ENCODE results near the gene NOXRED1. TPM values are rescaled to one million over a fixed set of nuclear protein-coding genes. Genes with fewer than 3 reads are reported as not detected.

NOXRED1 gene
- total RNA-seq, 1 experiment from 2014 or later = 1.2 TPM

DNA sequence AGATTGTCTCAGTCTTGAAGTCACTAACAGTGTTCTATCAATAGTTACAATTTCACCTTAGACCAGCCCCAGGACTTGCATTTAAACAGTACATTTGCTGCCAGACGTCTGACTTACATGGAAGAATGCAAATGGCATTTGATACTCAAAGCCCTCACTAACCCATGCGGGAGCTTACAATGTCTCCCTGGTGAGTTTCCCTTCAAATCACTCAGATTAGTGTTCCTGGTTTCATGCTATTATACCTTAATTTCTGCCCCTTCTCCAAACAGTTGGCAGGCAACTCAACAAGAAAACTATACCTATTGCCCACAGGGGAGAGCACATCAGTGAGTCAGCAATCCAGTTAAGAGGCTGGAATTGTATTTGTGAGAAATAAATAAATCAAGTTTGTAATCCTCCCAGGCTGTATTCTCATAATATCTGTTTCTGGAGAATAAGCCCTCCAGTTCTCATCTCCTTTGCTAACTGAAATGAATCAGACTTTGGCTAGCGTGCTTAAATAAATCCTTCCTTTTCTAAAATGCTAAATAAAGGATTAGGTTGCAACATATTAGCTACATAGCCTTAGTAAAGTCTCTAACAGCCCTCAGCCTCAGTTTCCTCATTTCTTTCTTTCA, 78.8 kb downstream of the NOXRED1 start:
- H3K4me3 Mint-ChIP-seq (ENCODE audit: low read depth, unreplicated experiment) = no peak overlapping the region
- H3K36me3 Mint-ChIP-seq (ENCODE audit: insufficient read depth, unreplicated experiment) = no peaks in the 10 kb centered on the region
- no peaks in the 10 kb centered on the region for H3K4me1 Mint-ChIP-seq (ENCODE audit: low read depth, unreplicated experiment)
- DNase-seq = no peak
- BruUV-seq (replicated peaks) = no TSS peak
- CTCF ChIA-PET = no interaction called here
- TF ChIP-seq, protein P1, sequence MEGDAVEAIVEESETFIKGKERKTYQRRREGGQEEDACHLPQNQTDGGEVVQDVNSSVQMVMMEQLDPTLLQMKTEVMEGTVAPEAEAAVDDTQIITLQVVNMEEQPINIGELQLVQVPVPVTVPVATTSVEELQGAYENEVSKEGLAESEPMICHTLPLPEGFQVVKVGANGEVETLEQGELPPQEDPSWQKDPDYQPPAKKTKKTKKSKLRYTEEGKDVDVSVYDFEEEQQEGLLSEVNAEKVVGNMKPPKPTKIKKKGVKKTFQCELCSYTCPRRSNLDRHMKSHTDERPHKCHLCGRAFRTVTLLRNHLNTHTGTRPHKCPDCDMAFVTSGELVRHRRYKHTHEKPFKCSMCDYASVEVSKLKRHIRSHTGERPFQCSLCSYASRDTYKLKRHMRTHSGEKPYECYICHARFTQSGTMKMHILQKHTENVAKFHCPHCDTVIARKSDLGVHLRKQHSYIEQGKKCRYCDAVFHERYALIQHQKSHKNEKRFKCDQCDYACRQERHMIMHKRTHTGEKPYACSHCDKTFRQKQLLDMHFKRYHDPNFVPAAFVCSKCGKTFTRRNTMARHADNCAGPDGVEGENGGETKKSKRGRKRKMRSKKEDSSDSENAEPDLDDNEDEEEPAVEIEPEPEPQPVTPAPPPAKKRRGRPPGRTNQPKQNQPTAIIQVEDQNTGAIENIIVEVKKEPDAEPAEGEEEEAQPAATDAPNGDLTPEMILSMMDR (IDR thresholded peaks at IDR 0.05; ENCODE audit: unreplicated experiment) = no peak
- no peaks in the 10 kb centered on the region for H3K9me3 Mint-ChIP-seq (ENCODE audit: low read depth, unreplicated experiment)
- no peaks in the 10 kb centered on the region for H3K27me3 Mint-ChIP-seq (ENCODE audit: unreplicated experiment)
- intact Hi-C loops (cut with micrococcal nuclease; ENCODE audit: unreplicated experiment) = no loop called here
- no peak overlapping the region for H3K27ac Mint-ChIP-seq (ENCODE audit: unreplicated experiment)

Other genes with a start within 250 kb of the NOXRED1 start
- 1.1 and 2.1 TPM in 2 replicates for gene TMEM63C, start 241.7 kb downstream of the NOXRED1 start, total RNA-seq (2022)
- not detected in 2 replicates for gene NGB, start 152.3 kb downstream of the NOXRED1 start, total RNA-seq (2022)
- 21.7 and 22.9 TPM in 2 replicates for gene POMT2, start 102.6 kb downstream of the NOXRED1 start, total RNA-seq (2022)
- gene GSTZ1, start 102.5 kb downstream of the NOXRED1 start, total RNA-seq (2022) = 14.2 and 14.7 TPM in 2 replicates
- 9.4 and 10.4 TPM in 2 replicates for gene TMED8, start 46.4 kb downstream of the NOXRED1 start, total RNA-seq (2022)
- gene SAMD15, start 46.1 kb downstream of the NOXRED1 start, total RNA-seq (2022) = 0.52 and 1.1 TPM in 2 replicates
- 19.3 and 19.4 TPM in 2 replicates for gene VIPAS39, start 34.1 kb upstream of the NOXRED1 start, total RNA-seq (2022)
- 287 and 313 TPM in 2 replicates for gene AHSA1, start 34.6 kb upstream of the NOXRED1 start, total RNA-seq (2022)
- gene ISM2, start 75.3 kb upstream of the NOXRED1 start, total RNA-seq (2022) = not detected in 2 replicates
- gene SPTLC2, start 193.1 kb upstream of the NOXRED1 start, total RNA-seq (2022) = 45.5 and 45.9 TPM in 2 replicates

Data from Calu3 (cell line).